B cell (primary cell): Measurements from ENCODE around the gene GPR180.

Experiments used
- EZH2 ChIP-seq: IDR thresholded peaks from 2 replicates; pipeline ENCODE4 v1.6.1; 2012; ENCODE audit warnings: borderline replicate concordance, low read depth, mild to moderate bottlenecking, moderate library complexity, low read length; ENCODE audit not compliant: insufficient read depth, poor library complexity, severe bottlenecking
- TF ChIP-seq, protein P1 (sequence below): fragments of 200-600 bp; IDR thresholded peaks from one replicate; pipeline ENCODE4 v1.8.0; 2022; ENCODE audit warnings: antibody characterized with exemption, mild to moderate bottlenecking

DNA sequence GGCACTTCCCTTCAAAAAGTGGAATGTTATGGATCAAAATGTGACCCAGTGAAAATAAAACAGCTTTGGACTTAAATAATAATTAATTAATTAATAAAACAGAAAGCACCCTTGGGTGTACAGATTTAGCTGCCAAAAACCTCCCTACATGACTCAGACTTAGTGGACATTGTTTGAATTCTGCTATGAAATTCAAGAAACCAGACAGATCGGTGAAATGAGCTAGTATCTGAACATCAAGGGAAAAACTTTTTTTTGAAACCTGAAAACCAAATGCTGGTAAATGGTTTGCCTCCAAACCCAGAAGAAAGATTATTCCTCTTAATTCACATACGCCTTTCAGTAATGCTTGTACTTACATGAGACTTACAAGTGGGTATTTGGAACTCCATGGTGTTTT lies 77.2 kb downstream of the GPR180 start:
- TF ChIP-seq, protein P1, sequence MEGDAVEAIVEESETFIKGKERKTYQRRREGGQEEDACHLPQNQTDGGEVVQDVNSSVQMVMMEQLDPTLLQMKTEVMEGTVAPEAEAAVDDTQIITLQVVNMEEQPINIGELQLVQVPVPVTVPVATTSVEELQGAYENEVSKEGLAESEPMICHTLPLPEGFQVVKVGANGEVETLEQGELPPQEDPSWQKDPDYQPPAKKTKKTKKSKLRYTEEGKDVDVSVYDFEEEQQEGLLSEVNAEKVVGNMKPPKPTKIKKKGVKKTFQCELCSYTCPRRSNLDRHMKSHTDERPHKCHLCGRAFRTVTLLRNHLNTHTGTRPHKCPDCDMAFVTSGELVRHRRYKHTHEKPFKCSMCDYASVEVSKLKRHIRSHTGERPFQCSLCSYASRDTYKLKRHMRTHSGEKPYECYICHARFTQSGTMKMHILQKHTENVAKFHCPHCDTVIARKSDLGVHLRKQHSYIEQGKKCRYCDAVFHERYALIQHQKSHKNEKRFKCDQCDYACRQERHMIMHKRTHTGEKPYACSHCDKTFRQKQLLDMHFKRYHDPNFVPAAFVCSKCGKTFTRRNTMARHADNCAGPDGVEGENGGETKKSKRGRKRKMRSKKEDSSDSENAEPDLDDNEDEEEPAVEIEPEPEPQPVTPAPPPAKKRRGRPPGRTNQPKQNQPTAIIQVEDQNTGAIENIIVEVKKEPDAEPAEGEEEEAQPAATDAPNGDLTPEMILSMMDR, result no peak
- TF ChIP-seq EZH2, result no peak
